Measurements from ENCODE around the gene JPH4. TPM values are rescaled to one million over a fixed set of nuclear protein-coding genes. Genes with fewer than 3 reads are reported as not detected.
"Not testable (repeated sequence)": the region's sequence is repeated elsewhere in the genome, so short reads cannot be mapped to it uniquely, and the experiment has no call there.

JPH4 gene
- total RNA-seq, 1 donor from 2014 or later, result not detected

GRCh38 chr14:23609001-23609400 lies 30.4 kb upstream of the JPH4 start:
- no peak for DNase-seq (ENCODE audit: low read depth)

- no peak for DNase-seq (ENCODE audit: low read depth)
These were observed 29.9 kb upstream of the JPH4 start for GRCh38 chr14:23608454-23608853.

- DNase-seq (ENCODE audit: low read depth), result no peak
These were observed 27.5 kb upstream of the JPH4 start for GRCh38 chr14:23605931-23606585.

- no peak for DNase-seq (ENCODE audit: low read depth)
These were observed 26.1 kb upstream of the JPH4 start for GRCh38 chr14:23604675-23605170.

- DNase-seq (ENCODE audit: low read depth), result no peak
These were observed 25.6 kb upstream of the JPH4 start for GRCh38 chr14:23604148-23604547.

GRCh38 chr14:23603103-23603502 lies 24.5 kb upstream of the JPH4 start:
- DNase-seq (ENCODE audit: low read depth), result no peak

- DNase-seq (ENCODE audit: low read depth), result no peak
These were observed 23.8 kb upstream of the JPH4 start for GRCh38 chr14:23602181-23603095.

GRCh38 chr14:23601845-23602180 lies 23.2 kb upstream of the JPH4 start:
- DNase-seq (ENCODE audit: low read depth), result peak; percentile 17

GRCh38 chr14:23601424-23601823 lies 22.8 kb upstream of the JPH4 start:
- DNase-seq (ENCODE audit: low read depth), result no peak

GRCh38 chr14:23600806-23601205 lies 22.2 kb upstream of the JPH4 start:
- no peak for DNase-seq (ENCODE audit: low read depth)

- DNase-seq (ENCODE audit: low read depth), result no peak
These were observed 21.7 kb upstream of the JPH4 start for GRCh38 chr14:23600322-23600707.

GRCh38 chr14:23594191-23594590 lies 15.6 kb upstream of the JPH4 start:
- not testable (repeated sequence) for DNase-seq (ENCODE audit: low read depth)

GRCh38 chr14:23590198-23590597 lies 11.6 kb upstream of the JPH4 start:
- DNase-seq (ENCODE audit: low read depth), result no peak

GRCh38 chr14:23589606-23590005 lies 11.0 kb upstream of the JPH4 start:
- no peak for DNase-seq (ENCODE audit: low read depth)

- DNase-seq (ENCODE audit: low read depth), result peak; percentile 72
These were observed 10.5 kb upstream of the JPH4 start for GRCh38 chr14:23588884-23589598.

GRCh38 chr14:23584527-23585203 lies 6.1 kb upstream of the JPH4 start:
- DNase-seq (ENCODE audit: low read depth), result not testable (repeated sequence)

- DNase-seq (ENCODE audit: low read depth), result not testable (repeated sequence)
These were observed 5.4 kb upstream of the JPH4 start for GRCh38 chr14:23583761-23584526.

- no peak for DNase-seq (ENCODE audit: low read depth)
These were observed 4.5 kb upstream of the JPH4 start for GRCh38 chr14:23582906-23583760.

- no peak for DNase-seq (ENCODE audit: low read depth)
These were observed 2.3 kb upstream of the JPH4 start for GRCh38 chr14:23580948-23581281.
